Measurements from ENCODE around the gene SLAMF9. TPM values are rescaled to one million over a fixed set of nuclear protein-coding genes. Genes with fewer than 3 reads are reported as not detected.

SLAMF9 gene
- total RNA-seq, 4 donors from 2014 or later = not detected

GRCh38 chr1:159941591-159942560, 12.2 kb downstream of the SLAMF9 start:
- TF ChIP-seq POLR2A (IDR thresholded peaks at IDR 0.05) (no peak), CTCF (IDR thresholded peaks at IDR 0.05) (no peak)
- no peak overlapping the region for H3K4me3 ChIP-seq (ENCODE audit: low read depth, poor library complexity, severe bottlenecking)
- 58 to 59% methylated on average over 14 to 15 of the region's 15 CpGs for WGBS, 2 donors
- no peak for DNase-seq (ENCODE audit: low spot score in 2 of 2)
- intact Hi-C loops (cut with DNase I; ENCODE audit: low total_unique reads) = no loop called here

GRCh38 chr1:159941141-159941540, 12.9 kb downstream of the SLAMF9 start:
- DNase-seq (ENCODE audit: low spot score in 2 of 2) = no peak
- 52 to 61% methylated on average over 5 of the region's 5 CpGs for WGBS, 2 donors
- H3K4me3 ChIP-seq (ENCODE audit: low read depth, poor library complexity, severe bottlenecking) = no peak overlapping the region
- TF ChIP-seq POLR2A (IDR thresholded peaks at IDR 0.05) (no peak), CTCF (IDR thresholded peaks at IDR 0.05) (no peak)
- intact Hi-C loops (cut with DNase I; ENCODE audit: low total_unique reads) = no loop called here

GRCh38 chr1:159940006-159940620, 13.9 kb downstream of the SLAMF9 start:
- TF ChIP-seq CTCF (IDR thresholded peaks at IDR 0.05) = no peak
- no peak for TF ChIP-seq POLR2A (IDR thresholded peaks at IDR 0.05)
- intact Hi-C loops (cut with DNase I; ENCODE audit: low total_unique reads) = no loop called here
- no peak for DNase-seq (ENCODE audit: low spot score in 2 of 2)
- WGBS, 2 donors = 59 to 68% methylated on average over 11 of the region's 11 CpGs
- no peak overlapping the region for H3K4me3 ChIP-seq (ENCODE audit: low read depth, poor library complexity, severe bottlenecking)

- intact Hi-C loops (cut with DNase I; ENCODE audit: low total_unique reads) = loop anchor here (5.0 kb wide), 1 partner anchor 68 kb away; no protein-coding TSS in a partner anchor
- no peak for DNase-seq (ENCODE audit: low spot score in 2 of 2)
- TF ChIP-seq CTCF (IDR thresholded peaks at IDR 0.05) (no peak), POLR2A (IDR thresholded peaks at IDR 0.05) (no peak)
- H3K4me3 ChIP-seq (ENCODE audit: low read depth, poor library complexity, severe bottlenecking) = no peak overlapping the region
- WGBS, 2 donors = 50 to 55% methylated on average over 3 of the region's 3 CpGs
Observed at GRCh38 chr1:159939678-159940002, 14.4 kb downstream of the SLAMF9 start.

- 67 to 70% methylated on average over 6 of the region's 6 CpGs for WGBS, 2 donors
- TF ChIP-seq POLR2A (IDR thresholded peaks at IDR 0.05) = no peak
- no peak for TF ChIP-seq CTCF (IDR thresholded peaks at IDR 0.05)
- H3K4me3 ChIP-seq (ENCODE audit: low read depth, poor library complexity, severe bottlenecking) = no peak overlapping the region
- intact Hi-C loops (cut with DNase I; ENCODE audit: low total_unique reads) = loop anchor here (5.0 kb wide), 1 partner anchor 68 kb away; no protein-coding TSS in a partner anchor
- no peak for DNase-seq (ENCODE audit: low spot score in 2 of 2)
Observed at GRCh38 chr1:159938905-159939677, 14.9 kb downstream of the SLAMF9 start.
